HepG2 (cell line): ENCODE measurements around the gene PSMD3. TPM values are rescaled to one million over a fixed set of nuclear protein-coding genes. Genes with fewer than 3 reads are reported as not detected.

ENCODE experiments used
- ATAC-seq: fragments of 200-7000 bp; cut with Tn5 transposase; 3 replicates; pipeline ENCODE4 v1.9.1; 2020; ENCODE audit warnings: mild to moderate bottlenecking, moderate library complexity
- BruUV-seq: library from RNA; stranded (reverse); fragments of 400-500 nt; replicated peaks from 2 replicates; lab custom pipeline; 2021; lab: Mats Ljungman, UMichigan
- CTCF ChIA-PET: fragments of 300-600 bp; formaldehyde crosslinking; extraction: SDS; loops from one replicate; lab custom pipeline; 2021; ENCODE audit warnings: low total read pairs, inconsistent platforms, low intra/inter-chr PET ratio; lab: Yijun Ruan, JAX
- POLR2A ChIA-PET: fragments of 350-600 bp; sonication (Branson Sonifier 250); formaldehyde crosslinking; loops from one replicate; lab custom pipeline; 2020; ENCODE audit warnings: antibody characterized with exemption, inconsistent platforms; lab: Yijun Ruan, JAX
- DNase-seq: peaks from one replicate; pipeline ENCODE4 v3.0.0-alpha.2; 2015; ENCODE audit warnings: low spot score
- FAIRE-seq: peaks from 3 replicates; lab custom pipeline; 2011; peaks lifted over from hg19 to GRCh38; lab: Jason Lieb, UNC
- H2AFZ ChIP-seq: one replicate; pipeline ENCODE4 v1.6.1; 2011; ENCODE audit warnings: low read length, inconsistent platforms
- H3K27ac ChIP-seq: fragments of 300-600 bp; 3 replicates; pipeline ENCODE4 v1.8.0; 2011; ENCODE audit warnings: mixed run types, mild to moderate bottlenecking, mixed read lengths, low read length, inconsistent platforms; ENCODE audit not compliant: insufficient read depth; ENCODE audit errors: extremely low read length
- H3K27me3 ChIP-seq, 2 experiments: fragments of 200-600 bp in 1 of 2; 2 replicates in 1 of 2; 3 replicates in 1 of 2; pipeline versions ENCODE4 v1.6.0 to v1.8.0; 2011; ENCODE audit warnings: low read length in 2 of 2, mild to moderate bottlenecking in 2 of 2, moderate library complexity in 2 of 2, inconsistent platforms in 1 of 2; ENCODE audit not compliant: insufficient read depth in 2 of 2, control insufficient read depth in 1 of 2
- H3K36me3 ChIP-seq, 2 experiments: fragments of 200-600 bp in 1 of 2; replicated peaks in 1 of 2; 2 replicates in 1 of 2; 3 replicates in 1 of 2; pipeline versions ENCODE4 v1.5.1 to v1.8.0; 2011; ENCODE audit warnings: low read length in 2 of 2, inconsistent platforms in 1 of 2; ENCODE audit not compliant: insufficient read depth in 2 of 2, control insufficient read depth in 1 of 2
- H3K4me1 ChIP-seq: 2 replicates; pipeline ENCODE4 v1.5.1; 2012; ENCODE audit warnings: low read length, inconsistent platforms; ENCODE audit not compliant: insufficient read depth
- H3K4me2 ChIP-seq: 2 replicates; pipeline ENCODE4 v1.6.0; 2011; ENCODE audit warnings: low read depth, low read length, inconsistent platforms
- H3K4me3 ChIP-seq, 3 experiments: fragments of 200-600 bp in 1 of 3; sonication (generic), shearing (Covaris generic) in 1 of 3; replicated peaks in 1 of 3; 2 replicates each; pipeline ENCODE4 v1.5.1; 2011 to 2016; ENCODE audit warnings: low read length in 3 of 3, inconsistent platforms in 2 of 3, low read depth in 2 of 3, mild to moderate bottlenecking in 2 of 3, control low read depth in 1 of 3, mixed read lengths in 1 of 3; ENCODE audit not compliant: insufficient read depth in 1 of 3
- H3K79me2 ChIP-seq: one replicate; pipeline ENCODE4 v1.6.1; 2011; ENCODE audit warnings: low read length, inconsistent platforms; ENCODE audit not compliant: insufficient read depth
- H3K9ac ChIP-seq: 2 replicates; pipeline ENCODE4 v1.6.0; 2011; ENCODE audit warnings: mild to moderate bottlenecking, low read depth, low read length, inconsistent platforms; ENCODE audit not compliant: insufficient read depth
- H3K9me3 ChIP-seq: 2 replicates; pipeline ENCODE4 v1.5.1; 2012; ENCODE audit warnings: mild to moderate bottlenecking, low read length
- H4K20me1 ChIP-seq: 2 replicates; pipeline ENCODE4 v1.6.0; 2011; ENCODE audit warnings: inconsistent platforms, mild to moderate bottlenecking, low read length, moderate library complexity; ENCODE audit not compliant: insufficient read depth
- ARID2 ChIP-seq: sonication (generic); formaldehyde crosslinking; IDR thresholded peaks from 2 replicates; pipeline ENCODE4 v1.8.1; 2022; ENCODE audit warnings: mild to moderate bottlenecking, missing genetic modification reagents, borderline replicate concordance
- ATF7 ChIP-seq, 2 experiments: fragments of 450-650 bp in 1 of 2; sonication (generic) in 1 of 2; formaldehyde crosslinking in 1 of 2; IDR thresholded peaks; 2 replicates each; pipeline versions ENCODE4 v1.4.0 to v1.6.1; 2016 to 2020; ENCODE audit warnings: antibody characterized with exemption in 1 of 2, mild to moderate bottlenecking in 1 of 2, missing genetic modification reagents in 1 of 2
- GPN1 ChIP-seq: sonication (generic); formaldehyde crosslinking; IDR thresholded peaks from 2 replicates; pipeline ENCODE4 v1.5.1; 2020; ENCODE audit warnings: missing genetic modification reagents, borderline replicate concordance
- LCORL ChIP-seq, 2 experiments: fragments of 450-650 bp in 1 of 2; sonication (generic) in 1 of 2; formaldehyde crosslinking in 1 of 2; IDR thresholded peaks; 2 replicates each; pipeline versions ENCODE4 v1.5.0 to v1.6.1; 2017 to 2020; ENCODE audit warnings: antibody characterized with exemption in 1 of 2, missing genetic modification reagents in 1 of 2
- MEIS1 ChIP-seq: sonication (generic); formaldehyde crosslinking; IDR thresholded peaks from 2 replicates; pipeline ENCODE4 v1.9.0; 2021; ENCODE audit warnings: mild to moderate bottlenecking, missing genetic modification reagents, moderate library complexity, borderline replicate concordance
- MTF2 ChIP-seq: sonication (generic); formaldehyde crosslinking; IDR thresholded peaks from 2 replicates; pipeline ENCODE4 v1.5.0; 2020; ENCODE audit warnings: missing genetic modification reagents, borderline replicate concordance
- PCBP2 ChIP-seq: fragments of 200-400 bp; formaldehyde crosslinking; optimal IDR thresholded peaks from 2 replicates; pipeline ENCODE3; 2018; ENCODE audit warnings: low read length, low read depth; ENCODE audit not compliant: poor library complexity, severe bottlenecking
- TBP ChIP-seq: sonication (generic); formaldehyde crosslinking; IDR thresholded peaks from 2 replicates; pipeline ENCODE4 v1.5.0; 2020; ENCODE audit warnings: missing genetic modification reagents
- ZNF296 ChIP-seq: sonication (generic); formaldehyde crosslinking; conservative IDR thresholded peaks from 2 replicates; pipeline ENCODE4 v1.5.0; 2020; ENCODE audit warnings: mild to moderate bottlenecking, missing genetic modification reagents
- ZNF576 ChIP-seq: sonication (generic); formaldehyde crosslinking; IDR thresholded peaks from 2 replicates; pipeline ENCODE4 v1.4.0; 2020; ENCODE audit warnings: mild to moderate bottlenecking, missing genetic modification reagents
- ZNF652 ChIP-seq: IDR thresholded peaks from 2 replicates; pipeline ENCODE4 v1.6.1; 2016; ENCODE audit warnings: low read depth, borderline replicate concordance
- ZNF781 ChIP-seq: sonication (generic); formaldehyde crosslinking; IDR thresholded peaks from 2 replicates; pipeline ENCODE4 v1.5.1; 2020; ENCODE audit warnings: borderline replicate concordance, mild to moderate bottlenecking, missing genetic modification reagents; ENCODE audit errors: not compliant biosample characterization
- WGBS: methylation state at CpG from one replicate; pipeline ENCODE4 v1.1.6; 2017; ENCODE audit warnings: low lambda C conversion rate; 5-methylcytosine and 5-hydroxymethylcytosine counted together
- in situ Hi-C: cut with HindIII; loops from 2 replicates; pipeline ENCODE4 v1.10.0; 2017; ENCODE audit warnings: low pct_unique_long_range_greater_than_20kb; ENCODE audit not compliant: extremely low pct_ligation_motif_present
- intact Hi-C: fragments of 100-400 bp; cut with micrococcal nuclease; formaldehyde crosslinking; loops from one replicate; pipeline ENCODE4 v1.10.0; 2022; ENCODE audit not compliant: unreplicated experiment
- polyA plus RNA-seq, 8 experiments: library from polyadenylated mRNA; depleted of rRNA in 3 of 8; stranded (reverse) in 7 of 8; unstranded in 1 of 8; fragments of >200 nt; fragmentation: Illumina TruSeq in 4 of 8; extraction: Trizol in 4 of 8; gene quantifications; 2 replicates each; pipeline versions ENCODE4 v1.2.1 to v1.2.3, GENCODE V29; 2011 to 2016; ENCODE audit warnings: low read depth in 4 of 8, missing spikeins in 1 of 8, mixed read lengths in 1 of 8; ENCODE audit not compliant: insufficient read depth in 1 of 8
- total RNA-seq, 5 experiments: library from RNA; depleted of rRNA; stranded (reverse); fragments of >200 nt; fragmentation: Illumina TruSeq; extraction: Trizol; gene quantifications; 2 replicates each; pipeline ENCODE4 v1.2.3, GENCODE V29; 2016; ENCODE audit warnings: low read depth in 1 of 5
- TF ChIP-seq, protein P1 (sequence below): sonication (generic); formaldehyde crosslinking; IDR thresholded peaks from 2 replicates; pipeline ENCODE4 v1.5.1; 2020; ENCODE audit warnings: missing genetic modification reagents, mild to moderate bottlenecking, borderline replicate concordance

Gene PSMD3
- total and polyA plus RNA-seq, 2 of the 13 experiments (the other 11 are each of a cell fraction or from before 2014, with no cell fraction given): 97.4 to 146 TPM

GRCh38 chr17:39935909-39936308, 44.7 kb upstream of the PSMD3 start:
- Histone ChIP-seq H3K4me3 (no peak overlapping the region), H3K79me2 (no peaks in the 10 kb centered on the region), H3K36me3 (no peaks in the 10 kb centered on the region), H2AFZ (no peak overlapping the region), H4K20me1 (no peaks in the 10 kb centered on the region), H3K27ac (no peak overlapping the region), H3K27me3 (no peaks in the 10 kb centered on the region), H3K4me2 (peak overlapping the region; percentile 12; the same call in 1 of the 2 replicates), H3K4me1 (peaks cover 67% of the 10 kb centered on the region), H3K9ac (no peak overlapping the region), H3K9me3 (no peaks in the 10 kb centered on the region)
- FAIRE-seq (no peak), ATAC-seq (0 out of 3 replicates have a peak, but pooled peaks have one; percentile 3), DNase-seq (no peak)
- no TSS peak for BruUV-seq
- TF ChIP-seq LCORL (IDR thresholded peaks at IDR 0.05): no peak
- 0 out of 2 replicates have a peak, but pooled peaks have one; percentile 21 for TF ChIP-seq LCORL (CRISPR knock-in tag; IDR thresholded peaks at IDR 0.05)
- no peak for TF ChIP-seq ZNF652 (CRISPR knock-in tag)
- no peak for TF ChIP-seq TBP
- TF ChIP-seq MTF2 (CRISPR knock-in tag): no peak
- TF ChIP-seq PCBP2: no peak
- no peak for TF ChIP-seq ATF7 (IDR thresholded peaks at IDR 0.05)
- no peak for TF ChIP-seq ATF7 (CRISPR knock-in tag; IDR thresholded peaks at IDR 0.05)
- WGBS: 34% methylated on average over 3 of the region's 3 CpGs
- ChIA-PET POLR2A (interaction anchor here (2.6 to 2.8 kb wide), 2 partner anchors 9 to 12 kb away, joined by 7 to 15 read pairs; partner anchors contain the start of genes LRRC3C and ORMDL3), CTCF (no interaction called here)
- intact Hi-C loops (no loop called here), in situ Hi-C loops (no loop called here)

DNA sequence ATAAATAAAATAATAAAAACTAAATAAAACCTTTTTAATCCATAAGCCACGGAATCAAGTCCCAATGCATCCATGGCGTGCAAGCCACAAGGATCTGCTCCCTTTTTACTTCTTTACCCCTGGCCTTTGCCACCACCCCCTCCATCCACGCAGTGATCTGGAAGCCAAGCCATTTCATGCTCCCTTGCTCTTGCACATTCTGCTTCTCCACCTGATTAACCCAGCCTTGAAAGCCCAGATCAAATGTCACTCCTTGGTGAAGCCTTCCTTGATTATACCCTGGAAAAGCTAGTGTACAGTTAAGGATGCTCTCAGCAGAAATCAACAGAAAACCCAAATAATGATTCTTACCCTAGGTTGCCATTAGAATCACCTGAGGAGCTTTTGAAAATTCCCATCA, 43.2 kb upstream of the PSMD3 start:
- no peak overlapping the region for H3K27ac ChIP-seq
- no peak overlapping the region for H3K9ac ChIP-seq
- 93% methylated on average over 3 of the region's 3 CpGs for WGBS
- DNase-seq (no peak), ATAC-seq (no peak), FAIRE-seq (no peak)
- H3K4me1 ChIP-seq: peaks cover 67% of the 10 kb centered on the region
- H3K4me3 ChIP-seq: no peak overlapping the region
- no peak overlapping the region for H2AFZ ChIP-seq
- H3K79me2 ChIP-seq: no peaks in the 10 kb centered on the region
- H3K9me3 ChIP-seq: no peaks in the 10 kb centered on the region
- H3K4me2 ChIP-seq: no peak overlapping the region
- ChIA-PET CTCF (no interaction called here), POLR2A (interaction anchor here (1.0 to 2.8 kb wide), 3 partner anchors 11 to 33 kb away, joined by 4 to 15 read pairs (median 5); partner anchors contain the start of genes LRRC3C and ORMDL3)
- TF ChIP-seq ZNF781 (CRISPR knock-in tag) (no peak), ZNF576 (CRISPR knock-in tag) (no peak), ARID2 (CRISPR knock-in tag) (0 out of 2 replicates have a peak, but pooled peaks have one; percentile 28), GPN1 (CRISPR knock-in tag) (no peak), MEIS1 (CRISPR knock-in tag) (no peak), ZNF296 (CRISPR knock-in tag) (no peak)
- TF ChIP-seq, protein P1, sequence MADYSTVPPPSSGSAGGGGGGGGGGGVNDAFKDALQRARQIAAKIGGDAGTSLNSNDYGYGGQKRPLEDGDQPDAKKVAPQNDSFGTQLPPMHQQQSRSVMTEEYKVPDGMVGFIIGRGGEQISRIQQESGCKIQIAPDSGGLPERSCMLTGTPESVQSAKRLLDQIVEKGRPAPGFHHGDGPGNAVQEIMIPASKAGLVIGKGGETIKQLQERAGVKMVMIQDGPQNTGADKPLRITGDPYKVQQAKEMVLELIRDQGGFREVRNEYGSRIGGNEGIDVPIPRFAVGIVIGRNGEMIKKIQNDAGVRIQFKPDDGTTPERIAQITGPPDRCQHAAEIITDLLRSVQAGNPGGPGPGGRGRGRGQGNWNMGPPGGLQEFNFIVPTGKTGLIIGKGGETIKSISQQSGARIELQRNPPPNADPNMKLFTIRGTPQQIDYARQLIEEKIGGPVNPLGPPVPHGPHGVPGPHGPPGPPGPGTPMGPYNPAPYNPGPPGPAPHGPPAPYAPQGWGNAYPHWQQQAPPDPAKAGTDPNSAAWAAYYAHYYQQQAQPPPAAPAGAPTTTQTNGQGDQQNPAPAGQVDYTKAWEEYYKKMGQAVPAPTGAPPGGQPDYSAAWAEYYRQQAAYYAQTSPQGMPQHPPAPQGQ (CRISPR knock-in tag): no peak
- no TSS peak for BruUV-seq
- intact Hi-C loops (no loop called here), in situ Hi-C loops (no loop called here)
- H4K20me1 ChIP-seq: no peaks in the 10 kb centered on the region
- peaks cover 0 to under 1% of the 10 kb centered on the region in 2 experiments; a peak in 2 of 5 replicates for H3K27me3 ChIP-seq
- no peaks in the 10 kb centered on the region for H3K36me3 ChIP-seq
